ENCODE data around the gene LUM.

- TF ChIP-seq CTCF (IDR thresholded peaks at IDR 0.05; ENCODE audit: extremely low read depth in 1 of 2, insufficient read depth in 1 of 2, low read depth in 1 of 2, low read length in 2 of 2) = no peak
- TF ChIP-seq MYC (IDR thresholded peaks at IDR 0.05; ENCODE audit: low read depth, low read length) = no peak
- no peak for TF ChIP-seq JUN (IDR thresholded peaks at IDR 0.05; ENCODE audit: borderline replicate concordance, insufficient read depth, insufficient read length, low read depth)
- TF ChIP-seq POLR2A (IDR thresholded peaks at IDR 0.05; ENCODE audit: low read depth, low read length) = no peak
- no peak for TF ChIP-seq EZH2 (IDR thresholded peaks at IDR 0.05; ENCODE audit: borderline replicate concordance, low read depth, low read length, severe bottlenecking)
- no peak for TF ChIP-seq FOS (IDR thresholded peaks at IDR 0.05; ENCODE audit: borderline replicate concordance, insufficient read depth, low read length)
- no peak for TF ChIP-seq MAX (IDR thresholded peaks at IDR 0.05; ENCODE audit: insufficient read depth, insufficient read length)
- no peak for TF ChIP-seq POLR2AphosphoS5 (IDR thresholded peaks at IDR 0.05; ENCODE audit: insufficient read depth, low read depth, low read length)
These were observed 22.6 kb upstream of the LUM start for GRCh38 chr12:91133871-91134270.

All from endothelial cell of umbilical vein (primary cell).